Frontal cortex (tissue), 4 donors: Measurements from ENCODE around the gene SFMBT1. TPM values are rescaled to one million over a fixed set of nuclear protein-coding genes. Genes with fewer than 3 reads are reported as not detected.

Experiments used
- DNase-seq, 2 donors: peaks; one replicate each; pipeline ENCODE4 v3.0.0; 2012; ENCODE audit warnings: low spot score in 2 of 2
- FAIRE-seq: peaks from 2 replicates; lab custom pipeline; 2012; peaks lifted over from hg19 to GRCh38; lab: Jason Lieb, UNC
- total RNA-seq: library from RNA; depleted of rRNA; stranded (reverse); fragments of >200 nt; gene quantifications from one replicate; pipeline ENCODE4 v1.2.3, GENCODE V29; 2014
- donor health status: control.
- donor health status: control.
- donor health status: control.

The SFMBT1 gene
- total RNA-seq, 1 donor from 2014 or later: 22.8 TPM

DNA sequence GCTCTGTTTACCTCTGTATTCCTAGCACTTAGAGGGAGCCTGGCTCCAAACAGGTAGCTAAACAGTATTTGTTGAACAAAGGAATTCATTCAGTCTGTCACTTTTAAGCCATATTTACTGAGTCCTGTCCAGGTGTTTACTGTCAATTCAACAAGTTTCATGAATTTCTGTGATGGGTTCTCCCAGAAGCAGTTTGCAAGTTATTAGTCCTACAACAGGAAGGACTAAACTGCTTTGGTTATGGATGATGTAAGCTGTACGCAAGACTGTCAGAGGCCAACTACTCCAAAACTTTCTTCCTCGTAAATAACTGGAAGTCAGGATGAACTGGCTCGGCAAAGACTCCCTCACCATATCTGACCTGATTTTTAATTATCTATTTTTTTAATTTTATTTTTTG lies 173.6 kb downstream of the SFMBT1 start:
- FAIRE-seq (no peak), DNase-seq (no peak)

GRCh38 chr3:52871761-52872160 lies 174.1 kb downstream of the SFMBT1 start:
- FAIRE-seq: no peak

GRCh38 chr3:52870471-52870870 lies 175.4 kb downstream of the SFMBT1 start:
- no peak for FAIRE-seq
- no peak for DNase-seq

More at GRCh38 chr3:52871761-52872160, 174.1 kb downstream of the SFMBT1 start:
- DNase-seq: no peak

- no peak for FAIRE-seq
- DNase-seq: no peak
These were observed 179.4 kb downstream of the SFMBT1 start for GRCh38 chr3:52866427-52866826.

- DNase-seq (no peak), FAIRE-seq (no peak)
These were observed 179.9 kb downstream of the SFMBT1 start for GRCh38 chr3:52865994-52866393.

- no peak for DNase-seq
These were observed 185.5 kb downstream of the SFMBT1 start for GRCh38 chr3:52860424-52860768.

DNA sequence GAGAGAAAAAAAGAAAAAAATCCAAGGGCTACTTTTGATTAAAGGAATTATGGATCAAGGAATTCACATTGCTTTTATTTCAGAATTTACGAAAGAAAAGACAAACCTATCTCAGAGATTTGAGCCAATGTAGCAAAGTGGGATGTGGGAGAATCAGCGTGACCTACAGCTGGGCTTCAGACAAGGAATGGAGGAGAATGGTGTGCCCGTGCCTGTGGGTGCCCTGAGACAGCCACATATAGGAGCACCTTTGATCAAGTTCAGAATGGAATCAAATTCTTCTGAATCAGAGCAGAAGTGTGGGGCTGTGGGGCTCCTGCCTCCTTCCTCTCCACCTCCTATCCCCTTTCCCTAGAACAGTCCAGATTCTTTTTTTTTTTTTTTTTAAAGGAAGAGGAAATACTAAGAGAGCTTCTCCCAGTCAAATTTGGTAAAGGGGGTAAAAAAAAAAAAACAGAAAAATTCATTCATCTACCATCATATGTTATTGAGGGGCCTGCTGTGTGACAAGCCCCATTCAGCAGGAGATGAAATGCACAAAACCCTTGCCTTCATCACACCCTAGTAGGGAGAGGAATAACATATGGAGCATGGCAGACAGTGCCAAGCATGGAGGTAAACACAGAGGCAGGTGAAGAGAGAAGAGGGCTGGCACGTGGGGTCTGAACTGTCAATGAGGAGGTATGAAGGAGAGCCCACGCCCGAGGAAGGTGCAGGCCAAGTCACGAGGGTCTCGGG lies 186.0 kb downstream of the SFMBT1 start:
- no peak for DNase-seq

More at GRCh38 chr3:52860424-52860768, 185.5 kb downstream of the SFMBT1 start:
- FAIRE-seq: no peak

GRCh38 chr3:52857864-52858263 lies 188.0 kb downstream of the SFMBT1 start:
- FAIRE-seq (no peak), DNase-seq (no peak)

More for the DNA sequence above, 186.0 kb downstream of the SFMBT1 start:
- no peak for FAIRE-seq

DNA sequence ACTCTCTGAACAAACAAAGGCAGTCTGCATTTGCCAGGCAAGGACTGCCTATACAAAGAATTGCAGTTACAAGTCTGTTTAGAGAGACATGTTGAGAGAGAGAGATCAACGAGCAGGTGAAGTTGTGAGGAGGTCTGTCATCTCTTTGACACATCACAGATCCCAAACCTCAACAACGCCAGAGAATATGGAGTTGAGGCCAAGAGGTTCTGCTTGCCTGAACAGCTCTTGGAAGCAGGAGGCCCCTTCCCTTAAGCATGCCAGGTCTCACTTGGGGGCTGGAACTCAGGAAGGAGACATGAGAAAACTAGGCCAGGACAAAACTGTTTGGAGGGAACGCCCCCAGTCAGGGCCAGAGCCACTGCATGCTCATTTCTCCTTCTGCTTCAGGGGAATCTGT lies 188.7 kb downstream of the SFMBT1 start:
- no peak for DNase-seq
- FAIRE-seq: no peak

GRCh38 chr3:52856666-52857065 lies 189.2 kb downstream of the SFMBT1 start:
- FAIRE-seq: no peak

GRCh38 chr3:52854013-52854412 lies 191.9 kb downstream of the SFMBT1 start:
- FAIRE-seq (no peak), DNase-seq (no peak)

More at GRCh38 chr3:52856666-52857065, 189.2 kb downstream of the SFMBT1 start:
- no peak for DNase-seq

Other genes starting within 250 kb of the SFMBT1 start
- gene ITIH4, start 215.4 kb downstream of the SFMBT1 start, total RNA-seq: 6.1 TPM
- gene MUSTN1, start 211.1 kb downstream of the SFMBT1 start, total RNA-seq: not detected
- gene STIMATE, start 148.5 kb downstream of the SFMBT1 start, total RNA-seq: 12.6 TPM
- 6.1 TPM for gene RFT1, start 84.4 kb upstream of the SFMBT1 start, total RNA-seq
- gene PRKCD, start 115.1 kb upstream of the SFMBT1 start, total RNA-seq: 0.82 TPM
- 122 TPM for gene TKT, start 209.9 kb upstream of the SFMBT1 start, total RNA-seq